ENCODE results near the gene ISCA2.

- TF ChIP-seq CTCF (IDR thresholded peaks at IDR 0.05) = no peak
- TF ChIP-seq EZH2 (IDR thresholded peaks at IDR 0.05; ENCODE audit: borderline replicate concordance, insufficient read depth, low read depth, low read length, poor library complexity, severe bottlenecking) = no peak
Observed at GRCh38 chr14:74532246-74532645, 38.7 kb downstream of the ISCA2 start.
